ENCODE measurements around the gene TCEA3.

DNA sequence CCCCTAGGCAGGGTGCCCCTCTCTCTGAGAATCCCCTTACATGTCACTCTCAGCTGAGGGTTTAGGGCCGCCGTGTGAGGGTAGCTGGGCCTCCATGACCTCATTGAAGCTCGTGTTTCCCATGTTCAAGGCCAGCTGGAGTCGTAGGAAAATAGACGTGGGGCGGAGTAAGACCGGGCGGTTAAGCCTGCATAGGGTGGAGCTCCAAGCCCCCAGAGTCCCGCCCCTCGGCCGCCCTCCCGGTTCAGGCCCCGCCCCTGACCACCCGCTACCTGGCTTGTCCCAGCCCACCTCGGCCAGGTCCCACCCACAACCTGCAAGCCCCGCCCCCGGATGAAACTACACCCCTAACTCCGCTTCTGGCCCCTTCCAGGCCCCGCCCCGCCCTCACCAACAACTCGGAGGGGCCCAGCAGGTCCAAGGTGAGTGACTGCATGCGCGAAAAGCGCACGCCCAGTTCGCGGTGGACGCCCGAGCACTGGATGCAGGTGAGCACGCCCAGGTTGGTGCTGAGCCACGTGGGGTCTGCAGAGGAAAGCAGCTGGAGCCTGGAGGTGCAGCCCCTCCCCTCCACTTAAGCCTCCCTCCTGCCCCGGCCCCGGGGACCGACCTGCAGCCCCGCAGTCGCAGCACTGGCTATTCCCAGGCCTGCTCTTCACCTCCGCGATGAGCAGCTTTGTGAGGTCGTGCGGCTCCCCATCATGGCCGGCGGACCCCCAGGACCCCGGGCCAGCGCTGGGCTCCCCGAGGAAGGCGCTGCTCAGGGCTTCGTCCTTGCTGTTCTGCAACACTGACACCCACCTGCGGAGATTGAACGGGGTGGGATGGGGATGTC, 12.2 kb upstream of the TCEA3 start:
- TF ChIP-seq, protein P1, sequence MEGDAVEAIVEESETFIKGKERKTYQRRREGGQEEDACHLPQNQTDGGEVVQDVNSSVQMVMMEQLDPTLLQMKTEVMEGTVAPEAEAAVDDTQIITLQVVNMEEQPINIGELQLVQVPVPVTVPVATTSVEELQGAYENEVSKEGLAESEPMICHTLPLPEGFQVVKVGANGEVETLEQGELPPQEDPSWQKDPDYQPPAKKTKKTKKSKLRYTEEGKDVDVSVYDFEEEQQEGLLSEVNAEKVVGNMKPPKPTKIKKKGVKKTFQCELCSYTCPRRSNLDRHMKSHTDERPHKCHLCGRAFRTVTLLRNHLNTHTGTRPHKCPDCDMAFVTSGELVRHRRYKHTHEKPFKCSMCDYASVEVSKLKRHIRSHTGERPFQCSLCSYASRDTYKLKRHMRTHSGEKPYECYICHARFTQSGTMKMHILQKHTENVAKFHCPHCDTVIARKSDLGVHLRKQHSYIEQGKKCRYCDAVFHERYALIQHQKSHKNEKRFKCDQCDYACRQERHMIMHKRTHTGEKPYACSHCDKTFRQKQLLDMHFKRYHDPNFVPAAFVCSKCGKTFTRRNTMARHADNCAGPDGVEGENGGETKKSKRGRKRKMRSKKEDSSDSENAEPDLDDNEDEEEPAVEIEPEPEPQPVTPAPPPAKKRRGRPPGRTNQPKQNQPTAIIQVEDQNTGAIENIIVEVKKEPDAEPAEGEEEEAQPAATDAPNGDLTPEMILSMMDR (optimal IDR thresholded peaks at IDR 0.05 in 1 of 3, IDR thresholded peaks at IDR 0.05 in 1 of 3, conservative IDR thresholded peaks at IDR 0.05 in 1 of 3; ENCODE audit: extremely low read depth in 1 of 3, insufficient read depth in 2 of 3, low read length in 3 of 3) = no peak
- TF ChIP-seq EZH2 (IDR thresholded peaks at IDR 0.05; ENCODE audit: low read length) = no peak

Measured in keratinocyte (primary cell).